Inflammatory macrophage treated with lipopolysaccharide for 4 hours (primary cell): Measurements from ENCODE around the gene PIK3AP1.

Experiments used
- DNase-seq: peaks from one replicate; pipeline ENCODE4 v3.0.0-alpha.2; 2020

PIK3AP1 gene

DNA sequence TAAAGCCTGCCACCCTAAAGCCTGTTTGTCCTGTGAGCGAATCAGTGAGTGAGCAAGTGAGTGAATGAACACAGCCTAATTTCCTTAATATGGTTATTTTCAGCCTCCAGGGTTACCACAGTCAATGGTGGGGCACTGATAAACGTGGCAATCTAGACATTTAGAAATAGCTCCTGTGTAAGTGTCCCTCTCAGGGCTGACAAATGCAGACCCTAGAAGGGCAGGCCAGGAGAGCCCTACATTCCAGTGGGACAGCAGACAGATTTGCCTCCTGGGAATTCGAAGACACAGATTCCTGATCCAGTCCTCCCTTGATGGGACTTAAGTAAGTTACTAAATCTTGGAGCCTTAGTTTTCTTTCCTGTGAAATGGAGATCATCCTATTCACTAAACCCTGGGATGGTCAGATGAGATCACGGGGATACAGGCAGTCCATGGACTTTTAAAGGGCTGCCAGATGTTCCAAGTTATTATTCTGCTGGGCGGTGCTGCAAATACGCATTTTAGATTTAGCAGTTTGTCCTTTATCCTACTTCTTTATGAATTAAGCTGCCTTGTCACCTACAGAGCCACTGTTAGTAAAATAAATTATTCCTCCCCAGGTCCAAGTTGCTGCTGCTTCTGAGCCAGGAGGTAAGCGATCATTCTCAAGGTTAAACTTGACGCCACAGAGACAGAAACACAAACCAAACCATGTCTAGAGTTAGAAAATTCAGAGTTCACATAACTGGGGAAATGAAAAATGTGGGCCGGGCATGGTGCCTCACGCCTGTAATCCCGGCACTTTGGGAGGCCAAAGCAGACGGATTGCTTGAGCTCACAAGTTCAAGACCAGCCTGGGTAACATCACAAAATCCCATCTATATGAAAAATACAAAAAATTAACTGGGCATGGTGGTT, 78.7 kb downstream of the PIK3AP1 start:
- DNase-seq, result no peak

GRCh38 chr10:96639899-96640298, 80.4 kb downstream of the PIK3AP1 start:
- no peak for DNase-seq

- no peak for DNase-seq
Measured at GRCh38 chr10:96638696-96639095, 81.6 kb downstream of the PIK3AP1 start.

DNA sequence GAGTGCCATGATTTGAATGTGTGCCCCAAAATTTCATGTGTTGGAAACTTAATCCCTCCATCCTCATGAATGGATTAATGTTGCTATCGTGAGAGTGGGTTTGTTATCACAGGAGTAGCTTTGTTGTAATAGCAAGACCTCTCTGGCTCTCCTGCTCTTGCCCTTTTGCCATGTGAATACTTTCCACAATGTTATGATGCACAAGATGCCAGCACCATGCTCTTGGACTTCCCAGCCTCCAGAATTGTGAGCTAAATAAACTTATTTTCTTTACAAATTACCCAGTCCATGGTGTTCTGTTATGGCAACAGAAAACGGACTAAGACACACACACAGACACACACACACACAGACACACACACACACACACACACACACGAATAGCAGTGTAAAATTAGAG, 82.2 kb downstream of the PIK3AP1 start:
- no peak for DNase-seq

DNA sequence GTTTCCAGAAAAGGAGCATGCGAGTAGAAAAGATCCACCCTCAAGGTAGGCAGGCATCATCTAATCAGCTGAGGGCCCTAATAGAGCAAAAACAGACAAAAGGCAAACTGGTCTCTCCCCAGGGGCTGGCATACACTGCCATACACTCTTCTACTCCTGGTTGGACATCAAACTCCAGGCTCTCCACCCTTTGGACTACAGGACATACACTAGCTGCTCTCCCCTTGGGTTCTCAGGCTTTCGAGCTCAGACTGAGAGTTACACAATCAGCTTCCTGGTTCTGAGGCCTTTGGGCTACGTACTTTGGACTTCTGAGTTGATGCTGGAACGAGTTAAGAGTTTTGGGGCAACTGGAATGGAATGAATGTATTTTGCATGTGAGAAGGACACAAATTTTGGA, 82.6 kb downstream of the PIK3AP1 start:
- no peak for DNase-seq

DNA sequence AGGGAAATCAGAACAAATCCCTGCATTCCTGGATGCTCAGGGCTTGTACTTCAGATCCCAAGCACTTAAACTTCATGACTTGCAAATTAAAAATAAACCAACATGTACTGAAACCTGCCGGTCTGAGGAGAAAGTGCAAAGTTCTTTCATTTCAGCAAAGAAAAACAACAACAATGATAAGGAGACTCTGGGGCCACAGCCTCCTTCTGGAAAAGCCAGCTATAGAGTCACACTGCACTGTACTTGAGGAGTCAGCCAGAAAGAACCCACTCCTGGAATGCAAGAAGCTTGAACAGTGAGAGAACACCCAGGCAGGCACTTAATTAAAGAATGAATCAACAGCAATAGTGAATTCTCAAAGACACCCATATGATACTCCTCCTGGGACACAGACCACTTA, 83.8 kb downstream of the PIK3AP1 start:
- no peak for DNase-seq

DNA sequence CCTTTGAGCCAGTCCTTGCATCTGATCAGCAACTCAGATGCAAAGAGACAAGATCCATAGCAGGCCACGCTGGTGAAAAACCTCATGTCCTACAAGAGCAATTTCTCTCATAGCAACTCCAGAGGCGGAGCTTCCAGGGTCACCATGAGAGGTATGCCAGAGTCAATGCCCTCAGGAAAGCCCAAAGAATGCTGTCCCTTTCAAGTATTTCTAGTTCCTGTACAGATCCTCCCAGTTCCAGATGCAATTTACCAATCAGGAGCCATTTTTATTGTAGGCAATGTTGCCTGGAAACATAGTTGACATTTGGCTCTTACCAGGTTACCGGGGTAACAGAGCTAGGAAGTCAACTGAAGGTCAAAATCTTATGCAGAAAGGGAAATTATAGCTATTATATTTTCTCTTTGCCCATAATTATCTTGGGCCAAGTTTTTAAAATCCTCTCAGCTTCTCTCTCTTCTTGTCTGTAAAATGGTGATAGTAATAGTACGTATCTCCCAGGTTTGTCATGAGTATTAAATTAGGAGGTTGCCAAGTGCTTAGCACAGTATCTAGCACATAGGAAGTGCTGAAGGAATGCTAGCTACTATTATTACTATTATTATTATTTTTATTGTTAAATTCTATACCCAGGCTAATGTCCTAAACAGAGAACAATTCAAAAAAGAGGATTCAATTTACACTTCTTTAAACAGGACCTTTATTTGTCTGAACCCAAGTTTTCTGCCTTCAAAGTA, 87.2 kb downstream of the PIK3AP1 start:
- DNase-seq, result no peak

- DNase-seq, result no peak
Measured at GRCh38 chr10:96627292-96627691, 93.0 kb downstream of the PIK3AP1 start.

GRCh38 chr10:96626795-96627194, 93.5 kb downstream of the PIK3AP1 start:
- DNase-seq, result peak; percentile 13

DNA sequence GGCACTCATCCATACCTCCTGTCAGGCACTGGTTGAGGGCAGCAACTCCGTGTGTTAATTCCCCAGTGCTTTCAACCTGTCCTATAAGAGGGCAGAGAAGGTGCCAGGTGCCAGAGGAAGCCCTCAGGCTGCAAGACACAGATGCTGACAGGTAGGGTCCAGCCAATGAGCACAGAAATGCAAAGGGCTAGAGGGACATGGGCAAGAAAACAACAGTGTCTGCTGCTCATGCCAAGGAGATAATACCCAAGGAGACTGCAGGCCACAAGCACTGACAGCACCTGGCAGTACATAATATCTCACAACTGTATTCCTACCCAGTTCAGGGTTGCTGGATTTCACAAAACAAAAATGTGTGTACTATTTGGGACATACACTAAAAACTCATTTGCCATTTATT, 95.1 kb downstream of the PIK3AP1 start:
- DNase-seq, result no peak

- DNase-seq, result no peak
Measured at GRCh38 chr10:96622013-96622787, 98.1 kb downstream of the PIK3AP1 start.

DNA sequence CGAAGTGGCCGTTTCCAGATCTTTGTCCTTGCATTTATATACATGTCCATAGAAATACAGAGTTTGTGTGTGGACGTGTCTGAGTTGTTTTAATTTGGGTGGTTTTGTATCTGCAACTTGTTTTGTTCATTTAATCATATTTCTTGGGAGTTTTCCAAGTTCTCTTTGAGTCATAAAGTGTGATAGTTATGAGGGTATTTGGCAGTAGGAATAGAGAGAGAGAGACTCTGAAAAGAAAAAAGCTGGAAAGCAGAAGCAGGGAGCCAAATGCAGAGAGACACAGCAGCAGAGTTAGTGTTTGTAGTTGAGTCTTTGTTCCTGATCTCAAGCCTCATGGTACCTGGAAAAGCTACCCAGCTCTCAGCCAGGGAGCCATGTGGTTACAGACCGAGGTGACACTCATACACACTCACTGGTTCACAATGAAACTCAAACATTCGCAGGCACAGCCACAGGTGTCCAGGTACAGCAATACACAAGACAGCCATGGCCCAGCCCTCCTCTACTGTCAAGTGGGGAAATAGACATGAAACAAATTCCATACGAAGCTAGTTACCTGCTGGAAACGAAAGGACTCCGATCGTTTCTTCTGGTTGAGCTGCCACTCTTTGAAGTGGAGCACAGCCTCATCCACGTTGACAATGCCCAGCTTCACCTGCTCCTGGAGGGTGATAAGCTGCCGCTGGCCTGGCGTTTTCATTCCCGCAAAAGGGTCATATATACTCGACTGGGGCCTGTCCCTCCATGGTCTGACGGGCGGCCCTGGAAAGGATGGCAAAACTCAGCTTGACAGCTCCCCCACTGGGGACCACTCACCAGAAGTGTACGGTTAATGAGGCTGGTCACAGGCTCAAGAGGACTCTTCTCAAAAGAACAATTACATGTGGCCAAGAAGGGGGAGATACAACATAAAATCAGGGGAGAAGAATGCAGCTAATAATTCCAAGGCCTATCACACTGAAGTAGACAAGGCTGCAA, 100.2 kb downstream of the PIK3AP1 start:
- no peak for DNase-seq

DNA sequence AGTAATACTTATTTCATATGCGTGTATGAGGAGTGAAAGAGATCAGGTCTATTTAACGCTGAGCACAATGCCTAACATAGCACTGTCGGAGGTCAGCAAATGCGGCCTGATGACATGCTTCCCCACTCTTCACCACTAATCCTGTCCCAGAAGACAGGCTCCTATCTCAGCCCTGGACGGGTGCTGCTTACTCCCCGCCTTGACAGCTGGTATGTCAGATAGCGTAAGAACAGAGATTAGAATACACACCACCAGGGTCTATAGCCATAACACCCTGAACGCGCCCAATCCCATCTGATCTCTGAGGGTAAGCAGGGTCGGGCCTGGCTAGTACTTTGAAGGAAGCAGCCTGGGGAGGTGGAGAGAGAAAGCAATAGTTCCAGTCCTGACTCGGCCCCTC, 101.2 kb downstream of the PIK3AP1 start:
- no peak for DNase-seq

DNA sequence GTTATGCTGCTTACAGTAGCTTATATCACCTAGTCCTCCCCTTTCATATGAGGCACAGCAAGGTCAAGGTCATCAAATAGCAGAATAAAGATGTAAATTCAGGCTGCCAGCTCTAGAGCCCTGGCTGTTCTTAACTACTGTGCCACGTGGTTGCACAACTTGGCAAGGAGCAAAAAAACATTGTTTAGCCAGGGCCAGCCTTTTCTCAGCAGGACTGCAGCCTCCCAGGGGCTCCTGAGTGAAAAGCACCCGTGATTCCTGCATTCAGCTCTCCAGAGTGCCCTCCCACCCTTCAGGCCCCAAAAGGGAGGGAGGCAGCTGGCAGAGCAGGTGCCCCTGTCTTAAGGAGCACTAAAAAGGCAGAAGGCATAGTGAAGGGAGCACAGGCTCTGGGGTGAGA, 101.7 kb downstream of the PIK3AP1 start:
- DNase-seq, result no peak

GRCh38 chr10:96616961-96617360, 103.4 kb downstream of the PIK3AP1 start:
- DNase-seq, result no peak

DNA sequence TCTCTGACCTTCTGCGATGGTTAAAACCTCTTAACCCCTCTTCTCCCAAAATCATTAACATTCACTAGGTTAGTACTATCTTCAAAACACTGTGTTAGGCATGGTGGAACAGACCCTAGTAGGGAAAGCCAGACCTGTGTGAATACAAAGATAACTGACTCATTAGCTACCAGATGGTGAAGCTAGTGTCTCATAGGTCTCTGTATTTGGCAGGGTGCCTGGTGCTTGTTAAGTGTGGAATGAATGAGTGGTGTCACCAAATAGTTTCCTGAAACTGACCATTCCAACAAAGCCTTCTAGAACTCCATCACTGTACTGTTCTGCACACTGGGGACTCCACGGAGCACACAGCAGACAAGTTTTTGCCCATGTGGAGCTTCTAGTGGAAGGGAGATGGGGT, 105.8 kb downstream of the PIK3AP1 start:
- no peak for DNase-seq

- no peak for DNase-seq
Measured at GRCh38 chr10:96613576-96613975, 106.7 kb downstream of the PIK3AP1 start.

GRCh38 chr10:96612055-96612830, 108.1 kb downstream of the PIK3AP1 start:
- DNase-seq, result no peak

DNA sequence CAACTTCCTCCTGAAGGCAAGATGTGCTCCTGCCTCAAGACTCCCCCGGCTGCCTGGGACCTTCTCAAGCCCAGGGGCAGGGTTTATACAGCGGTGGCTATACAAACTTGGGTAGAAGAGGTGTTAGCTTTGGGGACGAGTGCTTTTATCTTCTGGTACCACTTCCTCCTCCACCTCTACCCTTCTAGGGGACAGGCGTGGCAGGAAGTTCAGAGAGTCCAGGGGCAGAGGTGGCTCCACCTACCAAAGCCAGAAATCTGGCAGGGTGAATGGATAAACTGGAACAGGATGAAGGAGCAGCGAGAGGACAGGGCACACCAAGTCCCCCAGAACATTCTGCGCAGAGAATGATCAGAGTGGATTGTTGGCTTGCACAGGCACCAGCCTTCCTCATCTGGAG, 109.5 kb downstream of the PIK3AP1 start:
- DNase-seq, result no peak

DNA sequence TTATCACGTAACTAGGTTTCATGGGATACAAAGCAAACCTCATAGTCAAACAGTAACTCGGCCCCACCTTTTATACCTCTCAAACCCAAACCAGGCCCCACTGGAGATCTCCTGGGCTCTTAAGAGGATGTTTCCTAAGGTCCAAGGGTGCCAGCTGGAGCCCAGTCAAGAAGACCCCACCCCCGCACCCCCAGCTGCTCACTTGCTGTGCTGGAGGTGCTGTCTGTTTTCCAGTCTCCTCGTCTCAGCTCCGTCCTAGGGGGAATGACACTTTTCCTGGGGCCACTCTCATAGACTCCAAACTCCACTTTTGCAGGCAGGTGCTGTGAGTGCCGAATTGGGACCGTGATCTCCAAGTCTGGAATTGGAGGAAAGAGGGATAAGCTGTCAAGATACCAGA, 110.8 kb downstream of the PIK3AP1 start:
- no peak for DNase-seq

DNA sequence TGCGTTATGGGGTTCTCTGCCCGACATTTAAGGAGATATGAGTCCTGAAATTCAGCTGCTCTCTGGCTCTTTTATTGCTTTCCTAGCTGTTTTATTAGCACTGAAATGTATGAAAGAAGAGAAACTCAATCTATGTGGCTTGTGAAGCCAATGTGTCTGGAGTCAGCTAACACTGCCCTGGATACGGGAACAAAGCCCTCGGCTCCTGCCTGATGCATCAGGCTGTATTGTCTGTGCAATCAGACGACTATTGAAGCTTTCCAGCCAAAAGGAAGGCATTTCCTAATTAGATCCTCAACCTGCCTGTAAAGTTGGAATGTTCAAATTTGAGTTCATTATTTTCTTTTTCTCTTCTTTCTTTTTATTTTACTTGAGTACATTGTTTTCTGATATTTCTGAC, 111.5 kb downstream of the PIK3AP1 start:
- DNase-seq, result no peak
